KMS-11 (cell line): Measurements from ENCODE around the gene ADGRB2.

Experiments used
- H2AFZ ChIP-seq: fragments of 200-600 bp; sonication (generic); 2 replicates; pipeline ENCODE4 v1.6.1; 2016; ENCODE audit warnings: antibody characterized with exemption, mixed run types, low read depth
- H3K27ac ChIP-seq: fragments of 200-600 bp; sonication (generic); 2 replicates; pipeline ENCODE4 v1.6.1; 2016; ENCODE audit warnings: mild to moderate bottlenecking, mixed run types
- H3K27me3 ChIP-seq: fragments of 200-600 bp; sonication (generic); 2 replicates; pipeline ENCODE4 v1.6.1; 2017; ENCODE audit warnings: mild to moderate bottlenecking, low read depth, mixed run types, moderate library complexity; ENCODE audit not compliant: insufficient read depth
- H3K36me3 ChIP-seq: fragments of 200-600 bp; sonication (generic); 2 replicates; pipeline ENCODE4 v1.6.1; 2017; ENCODE audit warnings: mild to moderate bottlenecking, mixed run types; ENCODE audit not compliant: insufficient read depth
- H3K4me1 ChIP-seq: fragments of 200-600 bp; sonication (generic); 2 replicates; pipeline ENCODE4 v1.6.1; 2016; ENCODE audit warnings: mild to moderate bottlenecking, low read depth, mixed run types; ENCODE audit not compliant: poor library complexity, severe bottlenecking
- H3K4me2 ChIP-seq: fragments of 200-600 bp; sonication (generic); 2 replicates; pipeline ENCODE4 v1.7.0; 2016; ENCODE audit warnings: mild to moderate bottlenecking, mixed run types
- H3K4me3 ChIP-seq: fragments of 200-600 bp; sonication (generic); IDR thresholded peaks from 2 replicates; pipeline ENCODE4 v1.6.1; 2017; ENCODE audit warnings: low read depth, low read length, mixed read lengths; ENCODE audit not compliant: insufficient read depth
- H3K79me2 ChIP-seq: fragments of 200-600 bp; sonication (generic); 2 replicates; pipeline ENCODE4 v1.6.1; 2016; ENCODE audit warnings: low read depth, mixed run types; ENCODE audit not compliant: insufficient read depth
- H3K9ac ChIP-seq: fragments of 200-600 bp; sonication (generic); 2 replicates; pipeline ENCODE4 v1.6.1; 2016; ENCODE audit warnings: mild to moderate bottlenecking, mixed run types
- H4K20me1 ChIP-seq: fragments of 200-600 bp; sonication (generic); 2 replicates; pipeline ENCODE4 v1.6.1; 2016; ENCODE audit warnings: mild to moderate bottlenecking, mixed run types; ENCODE audit not compliant: insufficient read depth
- TF ChIP-seq, protein P1 (sequence below): fragments of 200-600 bp; sonication (generic); conservative IDR thresholded peaks from 2 replicates; pipeline ENCODE4 v1.6.1; 2017; ENCODE audit warnings: low read depth, mild to moderate bottlenecking, antibody characterized with exemption, low read length, moderate library complexity, mixed read lengths

Gene ADGRB2

DNA sequence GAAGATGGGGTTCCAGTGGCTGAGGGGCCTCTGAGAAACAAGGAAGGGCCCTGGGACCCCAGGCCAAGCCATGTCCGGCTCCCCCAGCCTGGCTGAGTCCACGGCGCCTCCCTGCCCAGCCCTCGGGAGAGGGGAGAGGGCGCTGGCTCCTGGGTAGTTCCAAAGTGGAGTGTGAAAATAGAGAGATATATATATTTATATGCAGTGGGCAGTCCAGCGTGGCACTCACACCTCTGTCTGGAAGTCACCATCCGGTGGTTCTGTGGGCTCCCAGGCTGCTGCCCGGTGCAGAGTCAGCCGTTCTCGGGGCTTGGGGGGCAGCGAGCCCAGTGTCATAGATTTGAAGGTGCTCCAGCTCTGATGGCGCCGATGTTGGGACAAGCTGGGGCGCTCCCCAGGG lies 36.9 kb downstream of the ADGRB2 start:
- Histone ChIP-seq H2AFZ (no peak overlapping the region), H3K79me2 (no peaks in the 10 kb centered on the region), H3K4me3 (no peak overlapping the region), H4K20me1 (no peaks in the 10 kb centered on the region), H3K36me3 (no peaks in the 10 kb centered on the region), H3K4me1 (peaks cover 6% of the 10 kb centered on the region), H3K27me3 (peaks cover 25% of the 10 kb centered on the region), H3K9ac (no peak overlapping the region), H3K27ac (no peak overlapping the region), H3K4me2 (no peak overlapping the region)
- TF ChIP-seq, protein P1, sequence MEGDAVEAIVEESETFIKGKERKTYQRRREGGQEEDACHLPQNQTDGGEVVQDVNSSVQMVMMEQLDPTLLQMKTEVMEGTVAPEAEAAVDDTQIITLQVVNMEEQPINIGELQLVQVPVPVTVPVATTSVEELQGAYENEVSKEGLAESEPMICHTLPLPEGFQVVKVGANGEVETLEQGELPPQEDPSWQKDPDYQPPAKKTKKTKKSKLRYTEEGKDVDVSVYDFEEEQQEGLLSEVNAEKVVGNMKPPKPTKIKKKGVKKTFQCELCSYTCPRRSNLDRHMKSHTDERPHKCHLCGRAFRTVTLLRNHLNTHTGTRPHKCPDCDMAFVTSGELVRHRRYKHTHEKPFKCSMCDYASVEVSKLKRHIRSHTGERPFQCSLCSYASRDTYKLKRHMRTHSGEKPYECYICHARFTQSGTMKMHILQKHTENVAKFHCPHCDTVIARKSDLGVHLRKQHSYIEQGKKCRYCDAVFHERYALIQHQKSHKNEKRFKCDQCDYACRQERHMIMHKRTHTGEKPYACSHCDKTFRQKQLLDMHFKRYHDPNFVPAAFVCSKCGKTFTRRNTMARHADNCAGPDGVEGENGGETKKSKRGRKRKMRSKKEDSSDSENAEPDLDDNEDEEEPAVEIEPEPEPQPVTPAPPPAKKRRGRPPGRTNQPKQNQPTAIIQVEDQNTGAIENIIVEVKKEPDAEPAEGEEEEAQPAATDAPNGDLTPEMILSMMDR, result no peak

DNA sequence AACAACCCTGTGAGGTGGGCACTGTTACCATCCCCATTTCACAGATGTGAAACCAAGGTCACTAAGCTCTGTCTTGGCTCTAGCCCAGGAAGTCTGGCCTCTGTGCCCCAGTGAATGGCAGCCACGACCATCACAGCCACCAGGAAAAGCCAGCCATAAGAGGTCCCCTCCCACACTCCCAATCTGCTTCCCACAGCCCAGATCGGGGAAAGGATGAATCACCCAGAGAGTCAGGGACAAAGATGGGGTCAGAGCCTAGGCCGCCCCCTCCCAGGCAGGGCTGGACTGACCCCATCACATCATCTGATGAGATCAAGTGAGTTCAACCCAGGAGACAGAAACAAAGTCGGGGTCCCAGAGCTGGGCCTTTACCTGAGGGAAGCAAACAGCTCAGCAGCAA lies 37.4 kb downstream of the ADGRB2 start:
- no peaks in the 10 kb centered on the region for H3K79me2 ChIP-seq
- H3K27ac ChIP-seq, result no peak overlapping the region
- H3K27me3 ChIP-seq, result peaks cover 28% of the 10 kb centered on the region
- no peak overlapping the region for H3K4me3 ChIP-seq
- TF ChIP-seq, protein P1, result no peak
- H3K4me1 ChIP-seq, result peaks cover 6% of the 10 kb centered on the region
- no peak overlapping the region for H2AFZ ChIP-seq
- no peak overlapping the region for H3K4me2 ChIP-seq
- no peaks in the 10 kb centered on the region for H3K36me3 ChIP-seq
- H3K9ac ChIP-seq, result no peak overlapping the region
- no peaks in the 10 kb centered on the region for H4K20me1 ChIP-seq

DNA sequence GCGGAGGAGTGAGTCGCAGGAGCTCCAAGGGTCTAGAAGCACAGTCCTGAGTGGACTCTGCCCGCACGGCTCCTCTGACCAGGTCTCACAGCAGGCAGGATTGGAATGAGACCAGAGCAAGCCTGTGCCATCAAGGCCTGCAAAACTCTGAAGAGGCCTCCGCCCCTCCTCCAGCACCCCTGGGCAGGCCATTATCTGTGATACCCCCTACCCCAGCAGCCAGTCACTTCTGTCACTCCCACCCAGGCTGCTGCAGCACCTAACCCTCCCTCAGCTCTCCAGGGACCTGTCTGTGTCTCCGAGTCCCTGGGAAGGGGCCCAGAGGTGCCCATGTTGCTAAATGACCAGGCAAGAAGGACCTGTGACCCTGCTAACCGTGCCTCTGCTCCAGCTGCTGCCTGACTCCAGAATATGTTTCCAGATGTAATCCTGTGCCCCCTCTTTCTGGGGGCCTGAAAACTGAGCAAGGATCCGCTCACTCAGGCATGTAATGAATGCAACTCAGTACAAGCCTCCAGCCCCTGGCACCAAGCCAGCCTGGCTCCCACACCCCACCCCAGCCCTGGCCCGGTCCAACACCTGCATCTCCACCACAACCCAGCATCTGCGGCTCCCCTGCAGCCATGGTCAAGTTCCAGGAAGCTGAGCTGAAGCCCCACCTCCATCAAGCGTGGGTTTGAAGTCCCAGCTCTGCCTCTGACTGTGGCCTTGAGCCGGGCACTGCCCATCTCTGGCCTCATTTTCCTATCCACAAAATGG lies 38.2 kb downstream of the ADGRB2 start:
- no peak overlapping the region for H3K4me2 ChIP-seq
- no peaks in the 10 kb centered on the region for H3K36me3 ChIP-seq
- H3K79me2 ChIP-seq, result no peaks in the 10 kb centered on the region
- no peak overlapping the region for H3K27ac ChIP-seq
- H4K20me1 ChIP-seq, result no peaks in the 10 kb centered on the region
- H3K4me3 ChIP-seq, result no peak overlapping the region
- peaks cover 6% of the 10 kb centered on the region for H3K4me1 ChIP-seq
- TF ChIP-seq, protein P1, result no peak
- H3K27me3 ChIP-seq, result peaks cover 35% of the 10 kb centered on the region
- H2AFZ ChIP-seq, result no peak overlapping the region
- H3K9ac ChIP-seq, result no peak overlapping the region

DNA sequence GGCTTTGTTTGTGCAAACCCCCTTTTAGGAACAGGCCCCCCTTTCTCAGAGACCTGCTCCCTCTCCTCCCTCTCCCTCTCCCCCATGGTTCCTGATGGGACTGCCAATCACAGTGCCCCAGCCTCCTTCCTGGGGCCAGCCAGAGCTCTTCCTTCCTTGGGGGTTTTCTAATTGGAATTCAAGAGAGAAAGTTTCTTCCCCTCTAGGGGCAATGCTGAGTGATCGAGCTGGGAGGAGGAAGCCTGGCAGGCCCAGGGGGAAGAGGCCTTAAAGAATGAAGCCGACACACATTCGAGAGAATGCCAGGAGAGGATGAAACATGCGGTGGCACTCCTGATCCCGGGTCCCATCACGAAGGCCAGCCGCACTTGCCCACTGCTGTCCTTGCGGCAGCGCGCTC lies 39.0 kb downstream of the ADGRB2 start:
- no peak overlapping the region for H3K4me2 ChIP-seq
- no peak overlapping the region for H3K4me3 ChIP-seq
- H3K36me3 ChIP-seq, result no peaks in the 10 kb centered on the region
- peaks cover 44% of the 10 kb centered on the region for H3K27me3 ChIP-seq
- H4K20me1 ChIP-seq, result no peaks in the 10 kb centered on the region
- H3K9ac ChIP-seq, result no peak overlapping the region
- TF ChIP-seq, protein P1, result no peak
- H3K27ac ChIP-seq, result no peak overlapping the region
- H3K79me2 ChIP-seq, result no peaks in the 10 kb centered on the region
- no peak overlapping the region for H2AFZ ChIP-seq
- peaks cover 6% of the 10 kb centered on the region for H3K4me1 ChIP-seq
